ENCODE results near the gene ANKRD62. TPM values are rescaled to one million over a fixed set of nuclear protein-coding genes. Genes with fewer than 3 reads are reported as not detected.

The ANKRD62 gene
- total RNA-seq, 4 donors from 2014 or later: 0.16 to 1.2 TPM; not detected in 2

GRCh38 chr18:12060182-12060870, 33.3 kb upstream of the ANKRD62 start:
- Histone ChIP-seq H3K4me3 (no peak overlapping the region), H3K4me1 (no peaks in the 10 kb centered on the region), H3K27me3 (no peaks in the 10 kb centered on the region), H3K9me3 (no peaks in the 10 kb centered on the region), H3K27ac (no peak overlapping the region), H3K36me3 (no peaks in the 10 kb centered on the region)
- 91% methylated on average over 15 of the region's 20 CpGs for WGBS
- TF ChIP-seq POLR2A (IDR thresholded peaks at IDR 0.05) (no peak), POLR2AphosphoS5 (IDR thresholded peaks at IDR 0.05) (no peak), EP300 (IDR thresholded peaks at IDR 0.05) (no peak)
- TF ChIP-seq, protein P1, sequence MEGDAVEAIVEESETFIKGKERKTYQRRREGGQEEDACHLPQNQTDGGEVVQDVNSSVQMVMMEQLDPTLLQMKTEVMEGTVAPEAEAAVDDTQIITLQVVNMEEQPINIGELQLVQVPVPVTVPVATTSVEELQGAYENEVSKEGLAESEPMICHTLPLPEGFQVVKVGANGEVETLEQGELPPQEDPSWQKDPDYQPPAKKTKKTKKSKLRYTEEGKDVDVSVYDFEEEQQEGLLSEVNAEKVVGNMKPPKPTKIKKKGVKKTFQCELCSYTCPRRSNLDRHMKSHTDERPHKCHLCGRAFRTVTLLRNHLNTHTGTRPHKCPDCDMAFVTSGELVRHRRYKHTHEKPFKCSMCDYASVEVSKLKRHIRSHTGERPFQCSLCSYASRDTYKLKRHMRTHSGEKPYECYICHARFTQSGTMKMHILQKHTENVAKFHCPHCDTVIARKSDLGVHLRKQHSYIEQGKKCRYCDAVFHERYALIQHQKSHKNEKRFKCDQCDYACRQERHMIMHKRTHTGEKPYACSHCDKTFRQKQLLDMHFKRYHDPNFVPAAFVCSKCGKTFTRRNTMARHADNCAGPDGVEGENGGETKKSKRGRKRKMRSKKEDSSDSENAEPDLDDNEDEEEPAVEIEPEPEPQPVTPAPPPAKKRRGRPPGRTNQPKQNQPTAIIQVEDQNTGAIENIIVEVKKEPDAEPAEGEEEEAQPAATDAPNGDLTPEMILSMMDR (IDR thresholded peaks at IDR 0.05): no peak
- DNase-seq (ENCODE audit: low spot score in 2 of 2): no peak

- TF ChIP-seq POLR2AphosphoS5 (IDR thresholded peaks at IDR 0.05) (no peak), EP300 (IDR thresholded peaks at IDR 0.05) (no peak), POLR2A (IDR thresholded peaks at IDR 0.05) (no peak)
- TF ChIP-seq, protein P1 (IDR thresholded peaks at IDR 0.05): no peak
- Histone ChIP-seq H3K4me3 (no peak overlapping the region), H3K9me3 (no peaks in the 10 kb centered on the region), H3K27me3 (no peaks in the 10 kb centered on the region), H3K4me1 (no peaks in the 10 kb centered on the region), H3K27ac (no peak overlapping the region), H3K36me3 (no peaks in the 10 kb centered on the region)
- 91% methylated on average over 10 of the region's 14 CpGs for WGBS
- DNase-seq (ENCODE audit: low spot score in 2 of 2): no peak
Measured at GRCh38 chr18:12061685-12062084, 32.0 kb upstream of the ANKRD62 start.

- whole genome bisulfite sequencing: 91% methylated on average over 4 of the region's 4 CpGs
- Histone ChIP-seq H3K27me3 (no peaks in the 10 kb centered on the region), H3K36me3 (no peaks in the 10 kb centered on the region), H3K4me3 (no peak overlapping the region), H3K9me3 (no peaks in the 10 kb centered on the region), H3K27ac (no peak overlapping the region), H3K4me1 (no peaks in the 10 kb centered on the region)
- no peak for TF ChIP-seq POLR2AphosphoS5 (IDR thresholded peaks at IDR 0.05)
- DNase-seq (ENCODE audit: low spot score in 2 of 2): no peak
Measured at GRCh38 chr18:12062974-12063373, 30.7 kb upstream of the ANKRD62 start.

GRCh38 chr18:12064086-12064763, 29.4 kb upstream of the ANKRD62 start:
- WGBS: 83% methylated on average over 2 of the region's 7 CpGs
- Histone ChIP-seq H3K27ac (no peak overlapping the region), H3K4me1 (no peaks in the 10 kb centered on the region), H3K4me3 (no peak overlapping the region), H3K9me3 (no peaks in the 10 kb centered on the region), H3K27me3 (no peaks in the 10 kb centered on the region), H3K36me3 (no peaks in the 10 kb centered on the region)
- DNase-seq (ENCODE audit: low spot score in 2 of 2): no peak
- TF ChIP-seq POLR2AphosphoS5 (IDR thresholded peaks at IDR 0.05) (no peak), POLR2A (IDR thresholded peaks at IDR 0.05) (no peak), EP300 (IDR thresholded peaks at IDR 0.05) (no peak)

GRCh38 chr18:12065397-12065796, 28.2 kb upstream of the ANKRD62 start:
- 71% methylated on average over 5 of the region's 5 CpGs for WGBS
- no peak overlapping the region for H3K4me3 ChIP-seq
- no peaks in the 10 kb centered on the region for H3K4me1 ChIP-seq
- no peaks in the 10 kb centered on the region for H3K9me3 ChIP-seq
- no peaks in the 10 kb centered on the region for H3K36me3 ChIP-seq
- H3K27ac ChIP-seq: no peak overlapping the region
- TF ChIP-seq, protein P1 (IDR thresholded peaks at IDR 0.05): no peak
- TF ChIP-seq EP300 (IDR thresholded peaks at IDR 0.05) (no peak), POLR2AphosphoS5 (IDR thresholded peaks at IDR 0.05) (no peak), POLR2A (IDR thresholded peaks at IDR 0.05) (no peak)
- no peak for DNase-seq (ENCODE audit: low spot score in 2 of 2)
- H3K27me3 ChIP-seq: no peaks in the 10 kb centered on the region

DNA sequence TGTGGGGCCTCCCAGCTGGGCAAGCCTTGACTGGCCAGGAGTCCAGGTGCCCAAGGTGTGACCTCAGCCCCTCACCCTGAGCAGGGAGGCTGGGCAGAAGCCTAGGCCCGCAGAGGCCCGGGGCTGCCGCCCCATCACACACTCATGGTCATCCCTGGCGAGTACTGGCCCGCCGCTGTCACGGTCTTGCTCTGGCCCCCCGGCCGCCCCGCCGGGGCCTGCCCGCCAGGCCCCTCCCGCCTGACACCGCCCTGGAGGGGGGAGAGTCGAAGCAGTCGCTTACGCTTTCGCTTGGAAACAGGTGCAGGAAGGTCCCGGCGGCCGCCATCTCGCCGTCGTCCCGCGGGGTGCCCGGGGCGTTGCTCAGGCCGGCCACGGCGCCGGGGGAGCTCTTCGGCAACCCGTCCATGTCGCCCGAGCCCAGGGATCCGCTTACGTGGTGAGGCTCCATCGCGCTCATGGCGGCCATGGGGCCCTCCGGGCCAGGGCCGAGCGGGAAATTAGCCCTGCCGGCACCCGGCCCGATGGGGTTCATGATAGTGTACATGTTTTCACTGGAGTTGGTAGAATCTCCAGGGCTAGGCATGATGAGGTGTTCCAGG, 26.6 kb upstream of the ANKRD62 start:
- no peak overlapping the region for H3K27ac ChIP-seq
- H3K4me3 ChIP-seq: no peak overlapping the region
- H3K4me1 ChIP-seq: no peaks in the 10 kb centered on the region
- WGBS: 98% methylated on average over 25 of the region's 47 CpGs
- no peak for DNase-seq (ENCODE audit: low spot score in 2 of 2)
- TF ChIP-seq POLR2A (IDR thresholded peaks at IDR 0.05) (no peak), POLR2AphosphoS5 (IDR thresholded peaks at IDR 0.05) (no peak), EP300 (IDR thresholded peaks at IDR 0.05) (no peak)
- TF ChIP-seq, protein P1 (IDR thresholded peaks at IDR 0.05): no peak
- H3K36me3 ChIP-seq: no peaks in the 10 kb centered on the region
- H3K27me3 ChIP-seq: no peaks in the 10 kb centered on the region
- H3K9me3 ChIP-seq: no peaks in the 10 kb centered on the region

All from suprapubic skin (tissue), 4 donors.